HG03039 (cell line): ENCODE results near the gene BTBD17.

Source experiments
- ATAC-seq: cut with Tn5 transposase; IDR thresholded peaks from one replicate; pipeline ENCODE4 v1.9.1; 2021; ENCODE audit warnings: mild to moderate bottlenecking, moderate library complexity; ENCODE audit not compliant: unreplicated experiment

Gene BTBD17

DNA sequence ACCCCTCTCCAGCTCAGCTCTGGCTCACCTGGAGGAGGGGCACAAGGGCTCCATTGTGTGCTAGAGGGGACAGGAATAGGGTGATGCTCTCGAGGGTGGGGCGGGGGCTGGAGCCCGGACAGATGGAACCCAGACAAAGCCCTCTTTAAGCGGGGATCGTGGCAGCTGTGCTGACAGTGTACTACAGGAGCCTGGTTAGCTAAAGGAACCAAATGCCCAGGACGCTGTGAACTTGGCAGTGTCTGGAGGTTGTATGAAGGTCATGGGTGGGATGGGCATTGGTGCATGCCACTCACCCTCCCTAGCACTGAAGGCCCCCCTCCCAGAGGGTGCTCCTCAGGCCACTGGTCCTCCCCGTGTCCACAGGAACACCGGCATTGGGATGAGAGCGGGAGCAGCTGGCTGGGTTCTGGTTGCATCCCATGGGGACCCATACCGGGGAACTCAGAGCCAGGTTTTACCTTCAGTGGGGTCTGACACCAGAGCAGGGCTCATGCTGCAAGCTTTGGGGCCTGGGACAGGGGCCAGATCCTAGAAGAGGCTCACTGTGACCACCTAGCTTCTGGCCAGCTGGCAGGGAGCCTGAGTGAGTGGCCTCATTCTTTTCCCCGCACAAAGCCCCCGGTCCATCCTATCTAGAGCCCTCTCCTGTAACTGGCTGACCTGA is 23.7 kb downstream of the BTBD17 start:
- ATAC-seq, result no peak

- ATAC-seq, result no peak
Observed at GRCh38 chr17:74336307-74336706, 25.4 kb downstream of the BTBD17 start.

DNA sequence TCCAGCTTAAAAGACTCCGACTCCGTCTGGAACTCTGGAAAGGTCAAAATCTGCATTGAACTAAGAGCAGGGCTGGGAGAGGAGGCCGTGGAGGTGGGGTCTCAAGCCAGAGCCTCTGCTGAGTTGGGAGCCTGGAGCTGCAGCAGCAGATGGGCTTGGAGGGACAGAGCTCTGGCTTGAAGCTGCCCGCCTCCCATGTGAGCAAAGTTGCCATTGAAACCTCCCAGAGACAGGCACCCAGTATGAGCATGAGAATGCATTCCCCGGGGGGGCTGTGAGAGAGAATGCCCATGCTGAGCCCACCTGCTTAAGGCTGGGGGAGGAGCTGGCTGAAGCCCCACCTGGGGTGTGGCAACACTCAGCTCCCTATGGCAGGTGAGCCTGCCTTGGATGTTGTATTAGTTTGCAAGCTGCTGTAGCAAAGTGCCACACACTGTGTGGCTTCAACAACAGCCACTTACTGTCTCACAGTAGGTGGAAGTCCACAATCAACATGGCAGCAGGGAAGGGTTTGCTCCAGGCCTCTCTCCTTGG is 26.1 kb downstream of the BTBD17 start:
- no peak for ATAC-seq

DNA sequence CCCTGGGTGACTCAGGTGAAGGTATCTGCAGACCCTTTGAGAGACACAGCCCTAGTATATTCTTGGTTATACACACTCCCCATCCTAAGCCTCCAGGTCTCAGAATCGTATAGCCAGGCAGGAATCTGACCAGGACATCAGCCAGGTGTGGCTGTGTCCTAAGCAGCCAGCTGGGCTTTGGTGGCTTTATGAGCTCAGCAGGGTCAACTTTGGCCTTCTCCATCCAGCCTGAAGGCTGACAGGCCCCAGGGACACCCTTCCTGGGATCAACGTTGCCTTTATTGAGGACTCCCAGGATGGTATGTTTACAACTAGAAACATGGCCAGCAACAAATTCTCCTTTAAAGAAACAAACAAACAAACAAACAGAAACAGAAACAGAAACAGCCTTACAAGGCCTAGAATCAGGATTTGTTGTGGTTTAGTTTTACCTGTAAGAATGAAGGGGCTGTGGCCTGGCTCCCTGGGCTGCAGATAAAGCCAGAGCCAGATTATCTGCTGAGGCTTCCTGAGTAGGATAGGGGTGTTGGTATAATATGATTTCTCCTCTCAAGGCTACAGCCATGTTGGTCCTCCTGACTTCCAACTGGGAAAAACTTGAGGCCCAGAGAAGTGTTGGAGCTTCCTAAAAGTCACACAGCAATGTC is 27.2 kb downstream of the BTBD17 start:
- no peak for ATAC-seq

DNA sequence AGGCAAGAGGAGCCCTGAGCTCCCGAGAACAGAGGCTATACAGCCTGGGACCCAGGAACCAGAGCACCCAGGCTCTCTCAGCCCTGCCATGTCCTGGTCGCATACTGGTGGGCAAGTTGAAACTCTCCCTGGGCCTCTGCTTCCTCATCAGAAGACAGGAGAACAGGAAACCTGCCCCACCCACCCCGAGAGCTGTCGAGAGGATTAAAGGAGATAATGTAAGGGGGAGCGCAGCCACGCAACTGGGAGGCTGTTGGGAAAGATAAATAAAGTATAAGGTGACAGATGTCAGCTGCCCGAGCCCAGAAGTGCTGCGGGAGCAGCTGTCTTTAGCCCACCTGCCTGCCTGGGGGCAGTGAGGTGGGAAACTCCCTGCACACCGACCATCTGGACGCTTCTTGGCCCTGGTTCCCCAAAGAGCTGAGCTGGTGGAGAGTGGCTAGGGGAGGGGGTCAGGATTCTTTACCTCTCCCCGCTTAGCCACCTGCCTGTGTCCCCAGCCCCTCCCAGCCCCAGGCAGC is 28.8 kb downstream of the BTBD17 start:
- no peak for ATAC-seq

DNA sequence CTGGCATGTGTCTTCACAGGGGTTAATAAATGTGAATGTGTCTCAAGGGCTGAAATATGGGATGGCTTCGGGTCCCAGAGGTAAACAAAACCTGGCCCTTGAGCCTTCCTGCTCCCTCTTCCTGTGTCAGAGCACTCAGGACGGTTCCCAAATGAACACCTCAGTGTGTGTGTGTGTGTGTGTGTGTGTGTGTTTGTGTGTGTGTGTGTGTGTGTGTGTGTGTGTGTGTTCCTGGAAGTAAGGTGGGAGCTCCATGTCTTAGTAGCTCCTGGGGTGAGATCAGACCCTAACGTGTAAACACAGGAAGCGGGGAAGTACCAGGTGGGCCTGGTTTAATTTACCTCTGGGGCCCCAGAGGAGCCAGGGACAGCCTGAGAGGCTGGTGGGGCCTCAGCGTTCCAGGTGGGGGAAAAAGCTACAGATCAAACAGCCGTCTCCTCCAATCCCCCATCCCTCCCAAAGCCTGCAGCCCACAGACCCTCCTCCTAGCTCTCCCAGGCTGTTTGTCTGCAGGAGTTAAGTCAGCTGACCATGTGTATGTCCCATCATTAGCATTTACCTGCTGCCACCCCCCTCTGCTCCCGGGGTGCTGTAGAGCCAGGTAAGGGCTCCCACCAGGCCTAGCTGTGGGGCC is 29.5 kb downstream of the BTBD17 start:
- ATAC-seq, result no peak

GRCh38 chr17:74330446-74330845 is 31.2 kb downstream of the BTBD17 start:
- ATAC-seq, result no peak

DNA sequence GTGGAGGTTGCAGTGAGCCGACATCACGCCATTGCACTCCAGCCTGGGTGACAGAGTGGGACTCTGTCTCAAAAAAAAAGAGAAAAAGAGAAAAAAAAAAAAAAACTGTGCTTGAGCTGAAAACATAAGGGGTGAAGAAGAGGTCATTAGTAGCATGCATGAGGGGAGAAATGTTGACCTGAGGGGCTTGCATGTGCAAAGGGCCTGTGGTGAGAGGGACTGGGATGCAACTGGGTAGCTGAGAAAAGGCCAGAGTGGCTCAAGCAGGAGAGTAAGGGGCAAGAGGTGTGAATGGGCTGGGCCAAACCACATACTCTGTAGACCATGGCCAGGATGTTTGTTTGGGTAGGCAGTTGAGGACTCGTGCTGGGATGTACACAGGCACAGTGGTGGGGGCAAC is 32.3 kb downstream of the BTBD17 start:
- no peak for ATAC-seq

GRCh38 chr17:74328487-74328886 is 33.2 kb downstream of the BTBD17 start:
- ATAC-seq, result no peak

GRCh38 chr17:74326506-74326905 is 35.2 kb downstream of the BTBD17 start:
- no peak for ATAC-seq

GRCh38 chr17:74325743-74326379 is 35.8 kb downstream of the BTBD17 start, which contains the start of gene KIF19:
Gene KIF19 (plus strand): TSS chr17:74326226. CDS start chr17:74326350, 124 bp downstream.
- ATAC-seq, result no peak

DNA sequence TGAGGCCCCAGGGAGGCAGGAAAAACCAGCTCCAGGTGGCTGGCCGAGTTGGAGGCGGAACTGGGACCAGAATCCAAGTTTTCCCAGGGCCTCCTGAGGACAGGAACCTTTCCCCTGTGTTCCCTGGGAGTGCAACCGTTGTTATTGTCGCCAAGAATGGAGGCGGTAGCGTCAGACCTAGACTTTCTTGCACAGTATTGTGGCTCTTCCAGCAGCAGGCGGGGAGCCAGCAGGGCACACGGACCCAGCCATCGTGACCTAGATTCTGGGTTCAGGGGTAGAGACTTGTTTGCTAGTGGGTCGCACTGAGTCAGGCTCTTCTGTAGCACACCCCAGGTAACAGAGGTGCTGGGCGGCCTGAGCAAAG is 36.3 kb downstream of the BTBD17 start:
- ATAC-seq, result no peak

DNA sequence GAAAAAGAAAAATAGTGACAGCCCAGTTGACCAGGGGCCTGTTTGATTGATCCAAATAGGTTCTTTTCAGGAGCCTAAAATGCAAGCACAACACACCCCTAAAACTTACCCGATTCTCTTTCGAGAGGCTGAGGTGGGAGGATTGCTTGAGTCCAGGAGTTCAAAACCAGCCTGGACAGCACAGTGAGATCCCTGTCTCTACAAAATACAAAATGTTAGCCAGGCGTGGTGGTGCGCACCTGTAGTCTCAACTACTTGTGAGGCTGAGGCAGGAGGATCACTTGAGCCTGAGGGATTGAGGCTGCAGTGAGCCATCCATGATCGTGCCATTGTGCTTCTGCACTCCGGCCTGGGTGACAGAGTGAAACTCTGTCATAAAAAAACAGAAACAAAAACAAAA is 37.1 kb downstream of the BTBD17 start:
- no peak for ATAC-seq

DNA sequence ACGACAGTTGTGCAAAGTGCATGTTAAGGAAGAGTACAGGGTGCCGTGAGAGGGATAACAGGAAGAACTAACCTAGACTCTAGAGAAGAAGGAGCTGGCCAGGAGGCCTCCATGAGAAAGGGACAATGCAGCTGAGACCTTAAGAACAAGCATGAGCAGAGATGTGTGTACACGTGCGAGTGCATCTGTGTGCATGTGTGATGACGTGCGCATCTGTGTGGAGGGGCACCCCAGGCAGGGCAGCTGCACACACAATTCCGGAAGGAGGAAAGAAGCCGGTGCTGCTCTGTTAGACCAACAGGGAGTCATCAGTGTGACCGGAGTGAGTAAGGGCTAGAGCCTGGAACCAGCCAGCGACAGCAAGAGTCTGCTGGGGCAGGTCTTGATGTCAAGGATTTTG is 43.3 kb downstream of the BTBD17 start:
- no peak for ATAC-seq

DNA sequence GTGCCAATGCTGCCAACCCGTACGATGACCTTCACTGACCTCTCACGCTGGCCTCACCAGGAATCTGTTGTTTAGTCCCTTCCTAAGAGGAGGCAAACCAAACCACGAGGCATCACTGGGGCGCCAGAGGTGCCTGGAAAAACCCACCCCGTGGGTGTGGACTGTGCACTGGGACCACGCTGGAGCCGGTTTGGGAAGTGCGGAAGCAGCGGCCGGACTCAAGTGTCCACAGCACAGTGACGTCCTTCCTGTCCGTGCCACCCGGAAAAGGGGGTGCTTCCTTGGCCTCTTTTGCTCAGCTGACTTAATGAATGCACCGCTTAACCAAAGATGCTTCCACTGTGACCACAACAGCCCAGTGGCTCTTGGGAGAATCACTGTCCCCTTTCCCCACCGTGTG is 44.6 kb downstream of the BTBD17 start:
- ATAC-seq, result no peak

- ATAC-seq, result no peak
Observed at GRCh38 chr17:74316220-74316619, 45.4 kb downstream of the BTBD17 start.

GRCh38 chr17:74314877-74315276 is 46.8 kb downstream of the BTBD17 start:
- no peak for ATAC-seq

DNA sequence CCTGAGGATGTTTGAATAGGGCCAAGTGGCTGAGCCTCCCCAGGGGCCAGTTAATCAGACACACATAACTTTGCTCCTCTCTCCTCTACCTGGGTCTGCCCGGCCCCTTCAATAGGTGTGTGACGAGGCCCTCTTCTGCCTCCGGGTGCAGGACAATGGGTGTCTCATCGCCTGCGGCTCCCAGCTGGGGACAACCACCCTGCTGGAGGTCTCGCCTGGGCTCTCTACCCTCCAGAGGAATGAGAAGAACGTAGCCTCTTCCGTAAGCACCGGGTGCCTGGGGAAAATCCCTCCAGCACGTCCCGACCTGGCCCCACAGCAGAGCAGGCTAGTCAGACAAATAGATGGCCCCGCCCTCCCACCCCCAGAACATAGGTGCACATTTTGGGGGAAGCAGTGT is 51.8 kb downstream of the BTBD17 start:
- no peak for ATAC-seq

- no peak for ATAC-seq
Observed at GRCh38 chr17:74307984-74308773, 53.5 kb downstream of the BTBD17 start.
